ENCODE results near the gene NXF3. TPM values are rescaled to one million over a fixed set of nuclear protein-coding genes. Genes with fewer than 3 reads are reported as not detected.

NXF3 gene
- total RNA-seq, 2 experiments from 2014 or later = not detected

Other genes starting within 250 kb of the NXF3 start
- under 1 TPM; 0.37 TPM for gene RAB40AL, start 155.9 kb downstream of the NXF3 start, total RNA-seq
- gene BEX1, start 29.0 kb downstream of the NXF3 start, total RNA-seq = not detected
- 1 to 10 TPM; 8.9 to 9.0 TPM for gene BEX4, start 122.0 kb upstream of the NXF3 start, total RNA-seq
- 10 to 100 TPM; 32.4 to 35.4 TPM for gene TCEAL8, start 162.0 kb upstream of the NXF3 start, total RNA-seq
- not detected for gene TCEAL5, start 183.6 kb upstream of the NXF3 start, total RNA-seq
- gene BEX2, start 217.8 kb upstream of the NXF3 start, total RNA-seq = 1 to 10 TPM; 4.9 to 5.3 TPM
- not detected for gene TCEAL7, start 237.1 kb upstream of the NXF3 start, total RNA-seq

All from activated CD8-positive, alpha-beta T cell treated with anti-CD3 and anti-CD28 coated beads, Interleukin-2, amount 10 ng/mL, durations not matched to agents 7 days and 5 days (primary cell).